DND-41 (cell line): Measurements from ENCODE around the gene GALNT4.

Experiments
- CTCF ChIP-seq: IDR thresholded peaks from 2 replicates; pipeline ENCODE4 v1.5.1; 2012; ENCODE audit warnings: borderline replicate concordance, low read length, moderate library complexity, mild to moderate bottlenecking; ENCODE audit not compliant: poor library complexity, severe bottlenecking; ENCODE audit errors: extremely low read depth
- EZH2 ChIP-seq: IDR thresholded peaks from 3 replicates; pipeline ENCODE4 v1.6.1; 2012; ENCODE audit warnings: borderline replicate concordance, low read depth, mild to moderate bottlenecking, moderate library complexity, low read length, inconsistent platforms; ENCODE audit not compliant: severe bottlenecking

GRCh38 chr12:89525305-89525823, 768 bp upstream of the GALNT4 start:
- TF ChIP-seq CTCF (no peak), EZH2 (no peak)
